MCF 10A (cell line): ENCODE data around the gene TMEM88. TPM values are rescaled to one million over a fixed set of nuclear protein-coding genes. Genes with fewer than 3 reads are reported as not detected.

Experiments
- Bru-seq: library from RNA; stranded (reverse); fragments of 400-500 nt; gene quantifications from one replicate; lab custom pipeline; 2021; lab: Mats Ljungman, UMichigan
- BruChase-seq, 2 experiments: library from RNA; stranded (reverse); fragments of 400-500 nt; gene quantifications; one replicate each; lab custom pipeline; 2021; lab: Mats Ljungman, UMichigan
- BruUV-seq: library from RNA; stranded (reverse); fragments of 400-500 nt; replicated peaks from 2 replicates; lab custom pipeline; 2021; lab: Mats Ljungman, UMichigan
- CTCF ChIA-PET: fragments of 300-600 bp; sonication (Branson Sonifier 250); formaldehyde crosslinking; extraction: SDS; loops from one replicate; lab custom pipeline; 2021; ENCODE audit warnings: antibody characterized with exemption, inconsistent platforms; lab: Yijun Ruan, JAX
- POLR2A ChIA-PET: fragments of 300-600, 350-650 bp; sonication (Branson Sonifier 250); formaldehyde crosslinking; extraction: SDS; loops from one replicate; lab custom pipeline; 2020; ENCODE audit warnings: antibody characterized with exemption, inconsistent platforms; lab: Yijun Ruan, JAX
- DNase-seq: peaks from one replicate; pipeline ENCODE4 v3.0.0-alpha.2; 2018; ENCODE audit not compliant: unreplicated experiment
- H3K27ac Mint-ChIP-seq: one replicate; pipeline ENCODE4 v1.8.0; 2022; ENCODE audit warnings: mild to moderate bottlenecking, low read depth, mixed read lengths; ENCODE audit not compliant: unreplicated experiment
- H3K27me3 Mint-ChIP-seq: one replicate; pipeline ENCODE4 v1.8.0; 2022; ENCODE audit warnings: mixed read lengths; ENCODE audit not compliant: insufficient read depth, unreplicated experiment
- H3K36me3 Mint-ChIP-seq: one replicate; pipeline ENCODE4 v1.8.0; 2022; ENCODE audit warnings: mild to moderate bottlenecking, moderate library complexity, mixed read lengths; ENCODE audit not compliant: insufficient read depth, unreplicated experiment
- H3K4me1 Mint-ChIP-seq: one replicate; pipeline ENCODE4 v1.8.0; 2022; ENCODE audit warnings: mixed read lengths; ENCODE audit not compliant: insufficient read depth, unreplicated experiment
- H3K4me3 Mint-ChIP-seq: one replicate; pipeline ENCODE4 v1.8.0; 2022; ENCODE audit warnings: mild to moderate bottlenecking, moderate library complexity, mixed read lengths; ENCODE audit not compliant: unreplicated experiment
- H3K9me3 Mint-ChIP-seq: one replicate; pipeline ENCODE4 v1.8.0; 2022; ENCODE audit warnings: mixed read lengths; ENCODE audit not compliant: unreplicated experiment
- CTCF ChIP-seq: fragments of 200-600 bp; IDR thresholded peaks from one replicate; pipeline ENCODE4 v1.8.0; 2022; ENCODE audit warnings: antibody characterized with exemption, mild to moderate bottlenecking; ENCODE audit not compliant: unreplicated experiment
- intact Hi-C: fragments of 100-400 bp; cut with micrococcal nuclease; formaldehyde crosslinking; loops from 2 replicates; pipeline ENCODE4 v1.14.1; 2022
- long read RNA-seq: library from polyadenylated mRNA; stranded (forward); transcript quantifications from one replicate; pipeline ENCODE4 v2.0.0, GENCODE V29; 2022
- total RNA-seq: library from RNA; stranded (reverse); gene quantifications from 2 replicates; pipeline ENCODE4 v1.2.3, GENCODE V29; 2022

Gene TMEM88
- total RNA-seq = 3.5 and 4.4 TPM in 2 replicates
- percentile 73 among the genes with signal in this experiment for Bru-seq, nascent RNA
- percentile 52 among the genes with signal in this experiment for BruChase-seq, experiment 1, labeled RNA remaining after a 6-hour chase
- BruChase-seq, experiment 2, labeled RNA remaining after a 2-hour chase = percentile 62 among the genes with signal in this experiment
- long read RNA-seq = 0 reads

DNA sequence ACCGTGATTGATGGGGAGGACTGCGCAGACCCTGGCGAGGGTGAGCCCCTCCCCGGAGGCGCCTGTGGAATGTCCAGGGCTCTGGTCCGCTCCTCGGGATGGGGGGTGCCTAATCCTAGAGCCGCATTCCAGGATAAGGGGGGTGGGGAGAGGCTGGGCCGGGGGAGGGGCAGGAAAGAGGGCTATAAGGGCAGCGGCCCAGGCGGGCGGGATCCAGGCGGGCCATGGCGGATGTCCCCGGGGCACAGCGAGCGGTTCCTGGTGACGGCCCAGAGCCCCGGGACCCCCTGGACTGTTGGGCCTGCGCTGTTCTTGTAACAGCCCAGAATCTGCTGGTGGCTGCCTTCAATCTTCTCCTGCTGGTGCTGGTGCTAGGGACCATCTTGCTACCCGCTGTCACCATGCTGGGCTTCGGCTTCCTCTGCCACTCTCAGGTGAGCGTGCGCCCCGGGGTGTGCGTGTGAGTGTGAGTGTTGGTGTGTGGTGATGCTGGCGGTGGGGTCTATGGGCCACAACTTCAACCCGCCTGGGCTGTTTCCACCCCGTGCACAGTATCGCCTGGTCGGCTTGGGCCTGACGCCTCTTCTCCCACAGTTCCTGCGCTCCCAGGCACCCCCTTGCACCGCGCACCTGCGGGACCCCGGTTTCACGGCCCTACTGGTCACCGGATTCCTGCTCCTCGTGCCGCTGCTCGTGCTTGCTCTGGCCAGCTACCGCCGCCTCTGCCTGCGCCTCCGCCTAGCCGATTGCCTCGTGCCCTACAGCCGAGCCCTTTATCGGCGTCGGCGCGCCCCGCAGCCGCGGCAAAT, at the start of gene TMEM88:
TMEM88 (plus strand) TSS at position 216 of the 809 bp plus-strand sequence; CDS start at position 225, 9 bp downstream.
- Mint-ChIP-seq H3K36me3 (peaks cover 24% of the 10 kb centered on the region), H3K27me3 (no peaks in the 10 kb centered on the region), H3K4me1 (peaks cover 7% of the 10 kb centered on the region), H3K27ac (no peak within 1 kb of the TSS), H3K9me3 (no peaks in the 10 kb centered on the region), H3K4me3 (no peak within 1 kb of the TSS)
- TF ChIP-seq CTCF = no peak
- intact Hi-C loops = no loop called here
- CTCF ChIA-PET = interaction anchor here (0.6 to 0.9 kb wide), 2 partner anchors 21 to 114 kb away, joined by 3 read pairs; no protein-coding TSS in a partner anchor
- POLR2A ChIA-PET = interaction anchor here (2.1 to 3.1 kb wide), 3 partner anchors 12 to 112 kb away, joined by 9 to 70 read pairs (median 65); partner anchors contain the start of gene KDM6B
- no peak for DNase-seq
- BruUV-seq = no TSS peak

DNA sequence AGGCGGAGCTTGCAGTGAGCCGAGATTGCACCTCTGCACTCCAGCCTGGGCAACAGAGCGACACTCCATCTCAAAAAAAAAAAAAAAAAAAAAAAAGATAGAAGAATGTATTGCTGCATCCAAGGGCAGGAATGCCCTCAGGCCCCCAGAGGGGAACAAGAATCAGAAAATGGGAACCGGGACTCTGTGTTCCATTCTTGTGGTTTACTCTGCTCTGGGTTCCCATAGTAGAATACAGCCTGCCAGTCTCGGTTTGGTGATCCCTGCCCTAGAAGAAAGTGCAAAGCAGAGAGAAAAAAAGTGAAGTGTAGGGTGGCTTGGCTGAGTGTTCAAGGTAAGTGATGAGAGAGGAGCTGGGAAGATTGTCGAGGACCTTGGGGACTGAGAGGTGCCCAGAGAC, 48.3 kb upstream of the TMEM88 start:
- TF ChIP-seq CTCF = no peak
- CTCF ChIA-PET = interaction anchor here (0.6 kb wide), 2 partner anchors 25 to 764 kb away, joined by 3 to 4 read pairs; no protein-coding TSS in a partner anchor
- no peaks in the 10 kb centered on the region for H3K27me3 Mint-ChIP-seq
- no peaks in the 10 kb centered on the region for H3K9me3 Mint-ChIP-seq
- BruUV-seq = no TSS peak
- intact Hi-C loops = no loop called here
- POLR2A ChIA-PET = no interaction called here
- H3K4me3 Mint-ChIP-seq = no peak overlapping the region
- H3K4me1 Mint-ChIP-seq = peaks cover 26% of the 10 kb centered on the region
- DNase-seq = no peak
- H3K27ac Mint-ChIP-seq = no peak overlapping the region
- no peaks in the 10 kb centered on the region for H3K36me3 Mint-ChIP-seq

GRCh38 chr17:7807206-7807605, 47.7 kb upstream of the TMEM88 start:
- no peak overlapping the region for H3K4me3 Mint-ChIP-seq
- TF ChIP-seq CTCF = no peak
- no peak for DNase-seq
- no TSS peak for BruUV-seq
- ChIA-PET POLR2A (interaction anchor here (0.6 kb wide), 1 partner anchor 20 kb away, joined by 3 read pairs; no protein-coding TSS in a partner anchor), CTCF (interaction anchor here (0.6 kb wide), 1 partner anchor 765 kb away, joined by 4 read pairs; no protein-coding TSS in a partner anchor)
- H3K27me3 Mint-ChIP-seq = no peaks in the 10 kb centered on the region
- intact Hi-C loops = no loop called here
- H3K4me1 Mint-ChIP-seq = peaks cover 26% of the 10 kb centered on the region
- no peaks in the 10 kb centered on the region for H3K36me3 Mint-ChIP-seq
- no peak overlapping the region for H3K27ac Mint-ChIP-seq
- H3K9me3 Mint-ChIP-seq = no peaks in the 10 kb centered on the region
